H1 (cell line): ENCODE data around the gene GJC3. TPM values are rescaled to one million over a fixed set of nuclear protein-coding genes. Genes with fewer than 3 reads are reported as not detected.
A peak's percentile ranks its signal among the peaks of the same experiment; 100 is the strongest.

ENCODE experiments used
- CTCF ChIA-PET: fragments of 300-600 bp; sonication (Branson Sonifier 250); formaldehyde crosslinking; loops from one replicate; lab custom pipeline; 2021; ENCODE audit not compliant: partially characterized antibody; lab: Charles Lee
- POLR2A ChIA-PET: fragments of 300-600 bp; sonication (Branson Sonifier 250); formaldehyde crosslinking; loops from one replicate; lab custom pipeline; 2021; ENCODE audit warnings: inconsistent platforms; ENCODE audit not compliant: partially characterized antibody; lab: Charles Lee
- DNase-seq, 2 experiments: peaks; one replicate each; pipeline versions ENCODE4 v3.0.0 to v3.0.0-alpha.2; 2010 to 2022; ENCODE audit warnings: low spot score in 2 of 2, low read depth in 1 of 2, mixed read lengths in 1 of 2
- FAIRE-seq: peaks from 2 replicates; lab custom pipeline; 2011; peaks lifted over from hg19 to GRCh38; lab: Jason Lieb, UNC
- H2AFZ ChIP-seq: 2 replicates; pipeline ENCODE4 v1.8.1; 2012; ENCODE audit warnings: low read length, inconsistent platforms
- H2AK5ac ChIP-seq: 2 replicates; pipeline ENCODE4 v1.6.1; 2013; ENCODE audit warnings: low read depth, low read length
- H2BK120ac ChIP-seq: replicated peaks from 2 replicates; pipeline ENCODE3; 2013; ENCODE audit warnings: low read depth, low read length, inconsistent platforms
- H2BK12ac ChIP-seq: 2 replicates; pipeline ENCODE4 v1.6.1; 2013; ENCODE audit warnings: low read depth, low read length
- H2BK15ac ChIP-seq: 2 replicates; pipeline ENCODE4 v1.6.1; 2013; ENCODE audit warnings: low read length
- H2BK20ac ChIP-seq: 2 replicates; pipeline ENCODE4 v1.6.1; 2013; ENCODE audit warnings: low read length
- H2BK5ac ChIP-seq: 2 replicates; pipeline ENCODE4 v1.6.1; 2013; ENCODE audit warnings: low read depth, low read length
- H3K14ac ChIP-seq: 2 replicates; pipeline ENCODE4 v1.6.1; 2013; ENCODE audit warnings: inconsistent platforms; ENCODE audit not compliant: insufficient read length
- H3K18ac ChIP-seq: 2 replicates; pipeline ENCODE4 v1.6.1; 2013; ENCODE audit warnings: low read length; ENCODE audit errors: extremely low read depth
- H3K23ac ChIP-seq: 2 replicates; pipeline ENCODE4 v1.6.1; 2013; ENCODE audit warnings: inconsistent platforms; ENCODE audit not compliant: insufficient read length
- H3K23me2 ChIP-seq: 2 replicates; pipeline ENCODE4 v1.6.1; 2013; ENCODE audit warnings: low read depth, low read length
- H3K27ac ChIP-seq: 2 replicates; pipeline ENCODE4 v1.6.1; 2011; ENCODE audit warnings: low read depth, low read length, inconsistent platforms
- H3K27me3 ChIP-seq, 4 experiments: replicated peaks in 1 of 4; 1 replicate in 1 of 4; 2 replicates in 3 of 4; pipeline versions ENCODE4 v1.6.1 to v1.8.1; 2011 to 2013; ENCODE audit warnings: low read length in 3 of 4, mild to moderate bottlenecking in 3 of 4, inconsistent platforms in 2 of 4, mixed read lengths in 2 of 4, moderate library complexity in 1 of 4; ENCODE audit not compliant: control insufficient read depth in 3 of 4, insufficient read depth in 3 of 4; ENCODE audit errors: extremely low read depth in 1 of 4
- H3K36me3 ChIP-seq, 4 experiments: 2 replicates each; pipeline versions ENCODE4 v1.6.1 to v1.8.1; 2011 to 2013; ENCODE audit warnings: mild to moderate bottlenecking in 4 of 4, low read length in 3 of 4, moderate library complexity in 2 of 4, control low read depth in 1 of 4, inconsistent platforms in 1 of 4; ENCODE audit not compliant: insufficient read depth in 4 of 4, control insufficient read depth in 2 of 4
- H3K4ac ChIP-seq: replicated peaks from 2 replicates; pipeline ENCODE3; 2013; ENCODE audit warnings: low read length, low read depth, mixed read lengths, inconsistent platforms; ENCODE audit not compliant: insufficient read length
- H3K4me1 ChIP-seq, 4 experiments: replicated peaks in 1 of 4; 1 replicate in 1 of 4; 2 replicates in 3 of 4; pipeline versions ENCODE4 v1.6.1 to v1.8.1; 2011 to 2013; ENCODE audit warnings: low read length in 3 of 4, inconsistent platforms in 2 of 4, mixed read lengths in 1 of 4; ENCODE audit not compliant: insufficient read depth in 4 of 4, control insufficient read depth in 3 of 4
- H3K4me2 ChIP-seq, 2 experiments: 2 replicates each; pipeline versions ENCODE4 v1.6.1 to v1.8.1; 2011 to 2013; ENCODE audit warnings: low read depth in 2 of 2, low read length in 2 of 2, control low read depth in 1 of 2, inconsistent platforms in 1 of 2, mild to moderate bottlenecking in 1 of 2; ENCODE audit not compliant: insufficient read depth in 1 of 2
- H3K4me3 ChIP-seq, 4 experiments: fragments of 200-600, 300-600 bp in 1 of 4; sonication (generic), shearing (Covaris generic), sonication (Bioruptor Twin) in 1 of 4; 2 replicates each; pipeline versions ENCODE4 v1.5.1 to v1.8.1; 2011 to 2016; ENCODE audit warnings: low read length in 4 of 4, low read depth in 3 of 4, control low read depth in 2 of 4, inconsistent platforms in 2 of 4, mild to moderate bottlenecking in 2 of 4, mixed read lengths in 1 of 4, moderate library complexity in 1 of 4; ENCODE audit not compliant: insufficient read depth in 2 of 4; ENCODE audit errors: extremely low read depth in 1 of 4
- H3K56ac ChIP-seq: replicated peaks from 2 replicates; pipeline ENCODE3; 2013; ENCODE audit warnings: low read depth, mild to moderate bottlenecking, mixed read lengths, low read length, inconsistent platforms; ENCODE audit not compliant: insufficient read length
- H3K79me1 ChIP-seq: 2 replicates; pipeline ENCODE4 v1.6.1; 2013; ENCODE audit warnings: low read depth, low read length, control low read depth
- H3K79me2 ChIP-seq, 2 experiments: 2 replicates each; pipeline versions ENCODE4 v1.6.1 to v1.8.1; 2012 to 2013; ENCODE audit warnings: low read length in 2 of 2, mild to moderate bottlenecking in 2 of 2, inconsistent platforms in 1 of 2; ENCODE audit not compliant: insufficient read depth in 2 of 2, control insufficient read depth in 1 of 2
- H3K9ac ChIP-seq, 4 experiments: replicated peaks in 1 of 4; 1 replicate in 1 of 4; 2 replicates in 3 of 4; pipeline versions ENCODE4 v1.6.1 to v1.8.1; 2011 to 2013; ENCODE audit warnings: low read depth in 3 of 4, low read length in 3 of 4, control low read depth in 2 of 4, mild to moderate bottlenecking in 2 of 4, moderate library complexity in 2 of 4, inconsistent platforms in 1 of 4; ENCODE audit errors: extremely low read depth in 1 of 4
- H3K9me3 ChIP-seq, 2 experiments: 2 replicates each; pipeline versions ENCODE4 v1.6.1 to v1.8.1; 2012 to 2013; ENCODE audit warnings: mild to moderate bottlenecking in 2 of 2, moderate library complexity in 2 of 2, control low read depth in 1 of 2, inconsistent platforms in 1 of 2, low read depth in 1 of 2, low read length in 1 of 2, mixed read lengths in 1 of 2; ENCODE audit not compliant: insufficient read depth in 2 of 2
- H4K20me1 ChIP-seq, 2 experiments: replicated peaks in 1 of 2; 2 replicates each; pipeline versions ENCODE3 to v1.8.1; 2011 to 2013; ENCODE audit warnings: inconsistent platforms in 2 of 2, low read length in 2 of 2, mild to moderate bottlenecking in 1 of 2; ENCODE audit not compliant: insufficient read depth in 2 of 2, control insufficient read depth in 1 of 2
- H4K5ac ChIP-seq: 2 replicates; pipeline ENCODE4 v1.6.1; 2013; ENCODE audit warnings: low read length, low read depth, mixed read lengths, inconsistent platforms; ENCODE audit not compliant: insufficient read length
- H4K8ac ChIP-seq: 2 replicates; pipeline ENCODE4 v1.8.0; 2013; ENCODE audit warnings: mild to moderate bottlenecking, moderate library complexity, low read length, inconsistent platforms; ENCODE audit not compliant: insufficient read depth; ENCODE audit errors: extremely low read depth
- H4K91ac ChIP-seq: replicated peaks from 2 replicates; pipeline ENCODE3; 2013; ENCODE audit warnings: low read length, mixed read lengths, inconsistent platforms; ENCODE audit not compliant: insufficient read length
- BCL11A ChIP-seq, 2 experiments: IDR thresholded peaks; one replicate each; pipeline ENCODE4 v1.6.1; 2011; ENCODE audit warnings: low read depth in 2 of 2, low read length in 2 of 2, mild to moderate bottlenecking in 2 of 2
- CBX5 ChIP-seq: fragments of 300-800, 300-1000 bp; sonication (generic); IDR thresholded peaks from 2 replicates; pipeline ENCODE4 v1.7.1; 2016; ENCODE audit warnings: antibody characterized with exemption, low read length, low read depth
- CBX8 ChIP-seq: fragments of 300-800, 300-1000 bp; sonication (generic); IDR thresholded peaks from 2 replicates; pipeline ENCODE4 v1.7.1; 2016; ENCODE audit warnings: low read depth, low read length, borderline replicate concordance
- E2F6 ChIP-seq: IDR thresholded peaks from 2 replicates; pipeline ENCODE4 v1.6.1; 2012; ENCODE audit warnings: inconsistent platforms
- EZH2 ChIP-seq: fragments of 200-600 bp; sonication (generic); IDR thresholded peaks from 2 replicates; pipeline ENCODE4 v1.7.1; 2012; ENCODE audit warnings: low read depth, mild to moderate bottlenecking, moderate library complexity, low read length, inconsistent platforms; ENCODE audit not compliant: severe bottlenecking
- KDM5A ChIP-seq: fragments of 200-600 bp; IDR thresholded peaks from 2 replicates; pipeline ENCODE4 v1.7.1; 2012; ENCODE audit warnings: mild to moderate bottlenecking, low read length, inconsistent platforms, mixed read lengths
- MAX ChIP-seq: IDR thresholded peaks from 2 replicates; pipeline ENCODE4 v1.6.1; 2012; ENCODE audit warnings: inconsistent platforms
- PHF8 ChIP-seq: fragments of 200-600 bp; sonication (generic); conservative IDR thresholded peaks from 2 replicates; pipeline ENCODE4 v1.7.1; 2012; ENCODE audit warnings: low read depth, mild to moderate bottlenecking, inconsistent platforms, low read length, moderate library complexity
- RBBP5 ChIP-seq: IDR thresholded peaks from 2 replicates; pipeline ENCODE4 v1.7.1; 2012; ENCODE audit warnings: low read depth, mild to moderate bottlenecking, inconsistent platforms, low read length, moderate library complexity, borderline replicate concordance
- SIN3A ChIP-seq, 2 experiments: IDR thresholded peaks in 1 of 2; conservative IDR thresholded peaks in 1 of 2; 2 replicates each; pipeline ENCODE4 v1.6.1; 2011 to 2012; ENCODE audit warnings: low read length in 2 of 2, improper control_type of control experiment in 1 of 2, low read depth in 1 of 2, mild to moderate bottlenecking in 1 of 2
- SUZ12 ChIP-seq: fragments of 200-600 bp; sonication (generic); IDR thresholded peaks from 2 replicates; pipeline ENCODE4 v1.6.1; 2012; ENCODE audit warnings: mild to moderate bottlenecking, inconsistent platforms, low read length, moderate library complexity, mixed read lengths
- TAF7 ChIP-seq: optimal IDR thresholded peaks from 2 replicates; pipeline ENCODE3; 2011; ENCODE audit warnings: low read depth, mild to moderate bottlenecking, inconsistent platforms, low read length, moderate library complexity, borderline replicate concordance
- WGBS, 2 experiments: shearing (Covaris generic) in 1 of 2; methylation state at CpG; one replicate each; pipeline versions ENCODE4 v1.1.6 to v1.1.7; 2013 to 2015; ENCODE audit warnings: low lambda C conversion rate in 2 of 2, mixed read lengths in 2 of 2, inconsistent platforms in 1 of 2, low coverage in 1 of 2, missing lambda C conversion rate in 1 of 2; ENCODE audit not compliant: insufficient replicate concordance in 2 of 2, insufficient coverage in 1 of 2, insufficient read length in 1 of 2; ENCODE audit errors: extremely low coverage in 1 of 2, missing lambda C conversion rate in 1 of 2; 5-methylcytosine and 5-hydroxymethylcytosine counted together
- polyA plus RNA-seq, 7 experiments: library from polyadenylated mRNA; depleted of rRNA in 3 of 7; stranded (reverse) in 5 of 7; unstranded in 2 of 7; fragments of >200 nt in 5 of 7; fragments of 200-250 nt in 2 of 7; gene quantifications; 1 replicate in 5 of 7; 2 replicates in 1 of 7; 4 replicates in 1 of 7; pipeline versions ENCODE4 v1.2.1 to v1.2.3, GENCODE V29; 2011 to 2013; ENCODE audit warnings: missing spikeins in 2 of 7, mixed read lengths in 2 of 7
- total RNA-seq: library from RNA; stranded (reverse); fragmentation: NEBNext Ultra II Directional; extraction: Animal tissue kit (Norgen Biotek cat#: 25700); gene quantifications from 2 replicates; pipeline ENCODE4 v1.2.1, GENCODE V29; 2021

Gene GJC3
- total and polyA plus RNA-seq, 2 of the 8 experiments (the other 6 are each of a cell fraction or from before 2014, with no cell fraction given): 2.7 to 3.0 TPM

GRCh38 chr7:99976626-99977025, 47.2 kb upstream of the GJC3 start:
- Histone ChIP-seq H2BK20ac (no peak overlapping the region), H3K4me3 (no peak overlapping the region), H2BK120ac (no peak overlapping the region), H3K36me3 (no peaks in the 10 kb centered on the region), H3K23me2 (no peaks in the 10 kb centered on the region), H3K27ac (no peak overlapping the region), H4K8ac (peak overlapping the region; percentile 16; the same call in 1 of the 2 replicates), H2AK5ac (no peak overlapping the region), H2BK5ac (peak overlapping the region; percentile 44; the same call in 1 of the 2 replicates), H3K4ac (no peak overlapping the region), H3K14ac (no peak overlapping the region), H3K4me2 (no peak overlapping the region), H3K18ac (peak overlapping the region; percentile 51), H4K20me1 (no peaks in the 10 kb centered on the region), H3K56ac (no peak overlapping the region), H3K9ac (no peak overlapping the region), H3K27me3 (no peaks in the 10 kb centered on the region), H2BK15ac (no peak overlapping the region), H4K5ac (no peak overlapping the region), H2BK12ac (0 out of 2 replicates have a peak overlapping the region, but pooled peaks have one; percentile 39), H3K4me1 (peaks cover 0 to 4% (median under 1%) of the 10 kb centered on the region in 4 experiments; a peak in 1 of 7 replicates), H3K79me2 (no peaks in the 10 kb centered on the region), H3K9me3 (no peaks in the 10 kb centered on the region), H2AFZ (no peak overlapping the region), H4K91ac (no peak overlapping the region), H3K79me1 (no peaks in the 10 kb centered on the region), H3K23ac (no peak overlapping the region)
- FAIRE-seq (no peak), DNase-seq (no peak)
- CTCF ChIA-PET: interaction anchor here (1.3 to 7.6 kb wide), 3 partner anchors 14 to 63 kb away, joined by 3 to 97 read pairs (median 17); no protein-coding TSS in a partner anchor
- WGBS, 2 experiments: 94% methylated on average over 13 of the region's 13 CpGs; no CpG with 5 or more reads in 1 of the 2 experiments
- POLR2A ChIA-PET: interaction anchor here (0.6 to 1.3 kb wide), 2 partner anchors 10 to 150 kb away, joined by 3 read pairs; partner anchors contain the start of gene MBLAC1
- TF ChIP-seq SUZ12 (no peak), PHF8 (no peak), CBX5 (no peak), RBBP5 (no peak), EZH2 (no peak), CBX8 (no peak), SIN3A (conservative IDR thresholded peaks at IDR 0.05 in 1 of 2, IDR thresholded peaks at IDR 0.05 in 1 of 2; ENCODE audit: low read depth in 1 of 2, low read length in 2 of 2) (no peak), E2F6 (no peak), MAX (no peak), BCL11A (IDR thresholded peaks at IDR 0.05; ENCODE audit: low read depth in 2 of 2, low read length in 2 of 2) (no peak), KDM5A (no peak), TAF7 (no peak)
